Kidney glomerular epithelial cell (primary cell): ENCODE data around the gene GPR162.

Source experiments
- DNase-seq: peaks from one replicate; lab custom pipeline; 2025; lab: John Stamatoyannopoulos, UW

Gene GPR162

GRCh38 chr12:6822426-6823135, 960 bp downstream of the GPR162 start:
- no peak for DNase-seq

- DNase-seq, result no peak
These were observed 1.8 kb downstream of the GPR162 start for GRCh38 chr12:6823182-6824084.

- DNase-seq, result no peak
These were observed 2.6 kb downstream of the GPR162 start for GRCh38 chr12:6824085-6824775.

GRCh38 chr12:6824901-6825381, 3.3 kb downstream of the GPR162 start:
- DNase-seq, result no peak

- DNase-seq, result peak; percentile 80
These were observed 3.9 kb downstream of the GPR162 start for GRCh38 chr12:6825398-6826124.

- DNase-seq, result no peak
These were observed 4.6 kb downstream of the GPR162 start for GRCh38 chr12:6826125-6826733.

GRCh38 chr12:6826734-6827436, 5.3 kb downstream of the GPR162 start:
- no peak for DNase-seq

- DNase-seq, result peak; percentile 48
These were observed 5.9 kb downstream of the GPR162 start for GRCh38 chr12:6827437-6827911.

- DNase-seq, result no peak
These were observed 6.6 kb downstream of the GPR162 start, which contains the start of gene P3H3 for GRCh38 chr12:6827982-6828780. Gene P3H3, plus strand, starts transcription at chr12:6828407. Its CDS starts 34 bp downstream, at chr12:6828441.

- peak; percentile 55 for DNase-seq
These were observed 7.3 kb downstream of the GPR162 start for GRCh38 chr12:6828781-6829535.

GRCh38 chr12:6829536-6830220, 8.1 kb downstream of the GPR162 start:
- no peak for DNase-seq

- no peak for DNase-seq
These were observed 8.8 kb downstream of the GPR162 start for GRCh38 chr12:6830286-6830890.

- DNase-seq, result no peak
These were observed 9.4 kb downstream of the GPR162 start for GRCh38 chr12:6830999-6831398.

GRCh38 chr12:6831450-6831995, 9.9 kb downstream of the GPR162 start:
- DNase-seq, result no peak

- no peak for DNase-seq
These were observed 10.5 kb downstream of the GPR162 start for GRCh38 chr12:6832125-6832524.

GRCh38 chr12:6833189-6833890, 11.7 kb downstream of the GPR162 start:
- DNase-seq, result no peak

- no peak for DNase-seq
These were observed 12.6 kb downstream of the GPR162 start for GRCh38 chr12:6834254-6834653.
